Measurements from ENCODE around the gene TRPV5. TPM values are rescaled to one million over a fixed set of nuclear protein-coding genes. Genes with fewer than 3 reads are reported as not detected.

The TRPV5 gene
- total RNA-seq, 4 donors from 2014 or later: 0.31 TPM; not detected in 3

DNA sequence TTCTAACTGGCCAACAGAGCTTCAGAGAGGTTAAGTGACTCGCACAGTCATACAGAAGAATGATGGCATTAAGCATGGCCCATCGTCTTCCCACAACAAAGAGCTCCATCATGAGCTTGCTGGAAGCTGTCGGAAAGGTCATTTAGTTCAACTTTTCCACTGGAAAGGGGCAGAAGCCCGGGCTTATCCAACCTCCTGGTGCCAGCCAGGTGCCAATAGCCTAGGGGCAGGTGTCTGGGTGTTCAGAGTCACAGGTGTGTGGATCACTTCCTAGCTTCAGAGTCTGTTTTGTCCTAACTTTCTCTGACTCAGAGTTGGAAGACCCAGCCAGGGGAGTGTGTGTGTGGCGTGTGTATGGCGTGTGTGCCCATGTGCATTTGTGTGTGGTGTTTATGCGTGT lies 46.7 kb downstream of the TRPV5 start:
- no peaks in the 10 kb centered on the region for H3K4me1 ChIP-seq
- no peak overlapping the region for H3K27ac ChIP-seq
- no peak overlapping the region for H3K4me3 ChIP-seq
- H3K9me3 ChIP-seq: no peaks in the 10 kb centered on the region
- WGBS, 2 donors (ENCODE audit: low coverage in 1 of 2): 48 to 68% methylated on average over 3 to 4 of the region's 7 CpGs
- ATAC-seq: no peak
- no peaks in the 10 kb centered on the region for H3K36me3 ChIP-seq
- H3K27me3 ChIP-seq: peaks cover 49% of the 10 kb centered on the region
- TF ChIP-seq POLR2AphosphoS5 (IDR thresholded peaks at IDR 0.05) (no peak), POLR2A (IDR thresholded peaks at IDR 0.05) (no peak), EP300 (IDR thresholded peaks at IDR 0.05) (no peak)
- TF ChIP-seq, protein P1, sequence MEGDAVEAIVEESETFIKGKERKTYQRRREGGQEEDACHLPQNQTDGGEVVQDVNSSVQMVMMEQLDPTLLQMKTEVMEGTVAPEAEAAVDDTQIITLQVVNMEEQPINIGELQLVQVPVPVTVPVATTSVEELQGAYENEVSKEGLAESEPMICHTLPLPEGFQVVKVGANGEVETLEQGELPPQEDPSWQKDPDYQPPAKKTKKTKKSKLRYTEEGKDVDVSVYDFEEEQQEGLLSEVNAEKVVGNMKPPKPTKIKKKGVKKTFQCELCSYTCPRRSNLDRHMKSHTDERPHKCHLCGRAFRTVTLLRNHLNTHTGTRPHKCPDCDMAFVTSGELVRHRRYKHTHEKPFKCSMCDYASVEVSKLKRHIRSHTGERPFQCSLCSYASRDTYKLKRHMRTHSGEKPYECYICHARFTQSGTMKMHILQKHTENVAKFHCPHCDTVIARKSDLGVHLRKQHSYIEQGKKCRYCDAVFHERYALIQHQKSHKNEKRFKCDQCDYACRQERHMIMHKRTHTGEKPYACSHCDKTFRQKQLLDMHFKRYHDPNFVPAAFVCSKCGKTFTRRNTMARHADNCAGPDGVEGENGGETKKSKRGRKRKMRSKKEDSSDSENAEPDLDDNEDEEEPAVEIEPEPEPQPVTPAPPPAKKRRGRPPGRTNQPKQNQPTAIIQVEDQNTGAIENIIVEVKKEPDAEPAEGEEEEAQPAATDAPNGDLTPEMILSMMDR (IDR thresholded peaks at IDR 0.05): no peak

DNA sequence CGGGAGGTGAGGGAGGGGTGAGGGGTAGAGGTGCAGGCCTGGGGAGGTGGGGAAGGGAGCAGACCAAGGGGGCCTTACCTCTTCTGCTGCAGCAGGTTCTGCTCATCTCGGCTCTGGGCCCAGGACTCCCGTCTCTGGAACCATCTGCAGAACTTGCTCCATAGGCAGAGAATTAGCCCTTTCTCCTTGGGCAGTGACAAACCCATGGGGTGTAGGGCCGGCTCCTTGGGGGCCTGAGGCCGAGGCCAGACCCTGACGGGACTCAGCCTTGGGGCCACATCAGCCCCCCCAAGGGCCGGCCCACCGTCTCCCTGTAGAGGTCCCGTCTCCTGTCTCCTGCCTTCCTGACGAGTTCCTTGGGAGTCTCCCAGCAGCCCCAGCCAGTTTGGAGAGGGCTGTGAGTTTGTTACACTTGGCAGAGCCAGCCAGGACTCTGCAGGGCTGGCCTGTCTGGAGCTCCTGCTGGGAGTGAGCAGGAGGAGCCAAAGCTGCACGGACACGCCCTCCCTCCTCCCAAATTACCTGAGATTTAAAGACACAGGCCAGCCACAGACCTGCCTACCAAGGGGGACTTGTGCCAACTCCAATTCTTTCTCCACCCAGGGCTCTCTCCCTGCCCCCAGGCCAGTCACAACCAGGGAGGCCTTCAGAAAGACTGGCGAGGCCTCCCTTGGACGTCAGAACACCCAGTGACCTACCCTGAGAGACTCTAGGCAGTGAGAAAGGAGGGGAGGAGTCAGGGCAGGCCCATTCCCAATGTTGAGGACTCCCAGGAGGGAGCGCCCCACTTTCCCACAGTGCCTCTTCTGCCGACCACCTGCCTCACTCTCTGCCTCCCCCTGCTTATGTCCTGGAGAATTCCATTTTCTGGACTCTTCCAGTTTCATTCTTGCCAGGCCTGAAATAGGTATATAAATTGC lies 48.0 kb downstream of the TRPV5 start, which contains the start of gene TRPV6:
TSS of gene TRPV6 (minus strand) at position 435 of the 920 bp plus-strand sequence.
- no peak for ATAC-seq
- Histone ChIP-seq H3K27ac (no peak within 1 kb of the TSS), H3K9me3 (no peaks in the 10 kb centered on the region), H3K27me3 (peaks cover 50% of the 10 kb centered on the region), H3K4me3 (no peak within 1 kb of the TSS), H3K4me1 (no peaks in the 10 kb centered on the region), H3K36me3 (no peaks in the 10 kb centered on the region)
- 17% methylated on average over 1 of the region's 16 CpGs; no CpG with 5 or more reads in 1 of the 2 donors for WGBS, 2 donors (ENCODE audit: low coverage in 1 of 2)
- TF ChIP-seq, protein P1 (IDR thresholded peaks at IDR 0.05): no peak
- TF ChIP-seq POLR2AphosphoS5 (IDR thresholded peaks at IDR 0.05): no peak
- no peak for TF ChIP-seq EP300 (IDR thresholded peaks at IDR 0.05)
- no peak for TF ChIP-seq POLR2A (IDR thresholded peaks at IDR 0.05)

DNA sequence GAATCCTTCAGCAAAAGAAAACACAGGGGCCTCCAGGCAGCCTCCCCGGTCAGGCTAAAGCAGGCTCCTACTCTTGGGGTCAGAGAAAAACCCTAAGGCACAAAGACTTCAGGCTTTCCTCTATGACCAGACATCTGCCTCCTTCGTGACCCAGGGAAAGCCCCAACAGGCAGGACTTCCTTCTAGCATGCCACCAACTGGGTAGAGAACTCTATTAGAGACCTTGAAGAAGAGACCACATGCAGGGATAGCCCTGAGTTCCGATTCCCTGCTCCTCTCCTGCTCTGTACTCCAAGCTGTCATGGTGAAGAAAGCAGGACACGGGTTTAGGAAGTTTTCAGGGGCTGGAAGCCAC lies 49.3 kb downstream of the TRPV5 start:
- no peak for ATAC-seq
- no peaks in the 10 kb centered on the region for H3K36me3 ChIP-seq
- TF ChIP-seq POLR2AphosphoS5 (IDR thresholded peaks at IDR 0.05) (no peak), EP300 (IDR thresholded peaks at IDR 0.05) (no peak), POLR2A (IDR thresholded peaks at IDR 0.05) (no peak)
- TF ChIP-seq, protein P1 (IDR thresholded peaks at IDR 0.05): no peak
- H3K27ac ChIP-seq: no peak overlapping the region
- H3K9me3 ChIP-seq: no peaks in the 10 kb centered on the region
- no CpG with 5 or more reads among the region's 4 CpGs for WGBS, 2 donors (ENCODE audit: low coverage in 1 of 2)
- no peak overlapping the region for H3K4me3 ChIP-seq
- no peaks in the 10 kb centered on the region for H3K4me1 ChIP-seq
- peaks cover 57% of the 10 kb centered on the region for H3K27me3 ChIP-seq

DNA sequence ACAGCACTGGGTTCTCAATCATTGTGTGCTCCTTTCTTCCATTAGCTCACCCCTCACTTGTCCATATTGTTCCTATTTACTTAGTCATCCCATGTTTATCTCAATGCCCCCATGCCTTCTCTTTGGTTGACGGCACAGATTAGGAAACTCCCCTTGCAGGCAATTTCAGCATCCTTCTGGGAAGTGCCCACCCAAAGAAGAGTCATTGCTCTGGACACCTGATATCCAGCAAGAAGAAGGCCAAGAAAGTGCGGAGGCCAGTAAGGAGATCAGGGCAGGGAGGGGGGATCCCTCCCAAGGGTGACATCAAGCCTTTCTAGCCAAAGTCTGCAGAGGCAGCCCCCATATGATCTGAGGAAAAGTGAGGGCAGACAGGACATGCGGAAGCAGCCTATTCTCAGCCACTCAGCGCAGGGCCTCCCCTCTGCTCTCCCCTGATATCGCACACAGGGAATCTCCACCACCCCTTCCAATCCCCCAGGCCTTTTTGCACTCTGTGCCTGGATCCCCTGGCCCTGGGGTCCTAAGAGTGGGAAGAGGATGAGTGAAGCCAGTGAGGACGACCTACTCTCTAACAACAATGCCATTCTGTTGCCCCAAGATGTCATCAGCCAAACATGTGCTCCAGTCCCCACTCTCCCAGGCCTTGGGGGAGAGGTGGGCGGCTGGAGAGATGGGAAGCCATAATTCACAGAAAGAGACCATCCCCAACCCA lies 49.8 kb downstream of the TRPV5 start:
- peaks cover 55% of the 10 kb centered on the region for H3K27me3 ChIP-seq
- H3K4me3 ChIP-seq: no peak overlapping the region
- 51 to 83% methylated on average over 2 to 3 of the region's 7 CpGs for WGBS, 2 donors (ENCODE audit: low coverage in 1 of 2)
- H3K9me3 ChIP-seq: no peaks in the 10 kb centered on the region
- no peak for ATAC-seq
- H3K4me1 ChIP-seq: no peaks in the 10 kb centered on the region
- TF ChIP-seq POLR2A (IDR thresholded peaks at IDR 0.05): no peak
- TF ChIP-seq, protein P1 (IDR thresholded peaks at IDR 0.05): no peak
- no peak for TF ChIP-seq EP300 (IDR thresholded peaks at IDR 0.05)
- no peak for TF ChIP-seq POLR2AphosphoS5 (IDR thresholded peaks at IDR 0.05)
- H3K27ac ChIP-seq: no peak overlapping the region
- H3K36me3 ChIP-seq: no peaks in the 10 kb centered on the region
